Nasal cavity respiratory epithelium epithelial cell of viscerocranial mucosa (primary cell): ENCODE measurements around the gene SALL3. TPM values are rescaled to one million over a fixed set of nuclear protein-coding genes. Genes with fewer than 3 reads are reported as not detected.

ENCODE experiments used
- total RNA-seq: library from RNA; depleted of rRNA; stranded (reverse); fragments of >200 nt; gene quantifications from 2 replicates; pipeline ENCODE4 v1.2.3, GENCODE V29; 2014

The SALL3 gene
- total RNA-seq = not detected in 2 replicates

GRCh38 chr18:78979730-78980278 lies at the start of gene SALL3:
SALL3 (plus strand) TSS chr18:78979818; CDS start chr18:78980275, 457 bp downstream.

Other genes starting within 250 kb of the SALL3 start
- 17.8 and 31.5 TPM in 2 replicates for gene ATP9B, start 89.6 kb downstream of the SALL3 start, total RNA-seq